OCI-LY3 (cell line): ENCODE data around the gene ERO1A.

Source experiments
- H2AFZ ChIP-seq: fragments of 200-600, 300-600 bp; shearing (Covaris generic); 2 replicates; pipeline ENCODE4 v1.6.0; 2014; ENCODE audit warnings: antibody characterized with exemption, low read depth, low read length
- H3K27ac ChIP-seq: fragments of 200-600, 300-600 bp; sonication (generic); 2 replicates; pipeline ENCODE4 v1.5.1; 2014; ENCODE audit warnings: mild to moderate bottlenecking, low read length, moderate library complexity, mixed read lengths
- H3K27me3 ChIP-seq: fragments of 200-600, 300-600 bp; sonication (generic); 2 replicates; pipeline ENCODE4 v1.6.1; 2014; ENCODE audit warnings: low read depth, low read length, mixed read lengths
- H3K36me3 ChIP-seq: fragments of 200-600, 300-600 bp; sonication (generic); replicated peaks from 2 replicates; pipeline ENCODE3; 2014; ENCODE audit warnings: low read depth, low read length, mixed read lengths
- H3K4me1 ChIP-seq: fragments of 300-600, 200-600 bp; sonication (generic); 2 replicates; pipeline ENCODE4 v1.6.1; 2014; ENCODE audit warnings: low read length, mixed read lengths
- H3K4me2 ChIP-seq: fragments of 200-600, 300-600 bp; sonication (generic); 2 replicates; pipeline ENCODE4 v1.6.1; 2014; ENCODE audit warnings: low read length, mixed read lengths
- H3K4me3 ChIP-seq: fragments of 300-600, 200-600 bp; sonication (generic); 2 replicates; pipeline ENCODE4 v1.5.1; 2014; ENCODE audit warnings: antibody characterized with exemption, mild to moderate bottlenecking, low read length, moderate library complexity
- H3K79me2 ChIP-seq: fragments of 300-600, 200-600 bp; shearing (Covaris generic); 2 replicates; pipeline ENCODE4 v1.6.1; 2014; ENCODE audit warnings: mild to moderate bottlenecking, low read length, mixed read lengths
- H3K9ac ChIP-seq: fragments of 300-600, 200-600 bp; shearing (Covaris generic); 2 replicates; pipeline ENCODE4 v1.6.0; 2014; ENCODE audit warnings: mild to moderate bottlenecking, low read length, moderate library complexity
- H3K9me3 ChIP-seq: fragments of 200-600, 300-600 bp; shearing (Covaris generic); 2 replicates; pipeline ENCODE4 v1.6.1; 2014; ENCODE audit warnings: low read length, mixed read lengths; ENCODE audit not compliant: insufficient read depth
- H4K20me1 ChIP-seq: fragments of 200-600, 300-600 bp; sonication (generic); 2 replicates; pipeline ENCODE4 v1.6.1; 2016; ENCODE audit warnings: low read length, mixed read lengths; ENCODE audit not compliant: insufficient read depth
- CTCF ChIP-seq: fragments of 200-600, 300-600 bp; sonication (generic); IDR thresholded peaks from 2 replicates; pipeline ENCODE4 v1.5.1; 2014; ENCODE audit warnings: antibody characterized with exemption, low read length, low read depth
- EZH2phosphoT487 ChIP-seq: fragments of 200-600 bp; shearing (Covaris generic); IDR thresholded peaks from 2 replicates; pipeline ENCODE4 v1.6.1; 2018; ENCODE audit warnings: antibody characterized with exemption, mixed run types, low read depth

ERO1A gene

GRCh38 chr14:52640137-52640536 lies 55.2 kb downstream of the ERO1A start:
- H4K20me1 ChIP-seq: no peaks in the 10 kb centered on the region
- H3K9me3 ChIP-seq: no peaks in the 10 kb centered on the region
- H3K9ac ChIP-seq: no peak overlapping the region
- no peak overlapping the region for H3K27ac ChIP-seq
- H3K4me3 ChIP-seq: no peak overlapping the region
- H3K27me3 ChIP-seq: no peaks in the 10 kb centered on the region
- no peak for TF ChIP-seq EZH2phosphoT487
- TF ChIP-seq CTCF: no peak
- peaks cover 26% of the 10 kb centered on the region for H3K36me3 ChIP-seq
- H2AFZ ChIP-seq: no peak overlapping the region
- no peaks in the 10 kb centered on the region for H3K79me2 ChIP-seq
- H3K4me2 ChIP-seq: no peak overlapping the region
- no peaks in the 10 kb centered on the region for H3K4me1 ChIP-seq

- Histone ChIP-seq H3K79me2 (no peaks in the 10 kb centered on the region), H3K36me3 (no peaks in the 10 kb centered on the region), H4K20me1 (no peaks in the 10 kb centered on the region), H2AFZ (no peak overlapping the region), H3K27me3 (no peaks in the 10 kb centered on the region), H3K9ac (no peak overlapping the region), H3K9me3 (no peaks in the 10 kb centered on the region), H3K4me1 (no peaks in the 10 kb centered on the region), H3K4me2 (no peak overlapping the region), H3K27ac (no peak overlapping the region), H3K4me3 (no peak overlapping the region)
- TF ChIP-seq EZH2phosphoT487: no peak
Measured at GRCh38 chr14:52619687-52620086, 75.7 kb downstream of the ERO1A start.

GRCh38 chr14:52618602-52619001 lies 76.8 kb downstream of the ERO1A start:
- H3K9ac ChIP-seq: no peak overlapping the region
- no peaks in the 10 kb centered on the region for H3K4me1 ChIP-seq
- no peak overlapping the region for H2AFZ ChIP-seq
- H3K27ac ChIP-seq: no peak overlapping the region
- no peaks in the 10 kb centered on the region for H3K36me3 ChIP-seq
- H3K4me2 ChIP-seq: no peak overlapping the region
- no peaks in the 10 kb centered on the region for H4K20me1 ChIP-seq
- no peaks in the 10 kb centered on the region for H3K79me2 ChIP-seq
- H3K9me3 ChIP-seq: no peaks in the 10 kb centered on the region
- H3K27me3 ChIP-seq: no peaks in the 10 kb centered on the region
- no peak overlapping the region for H3K4me3 ChIP-seq
- TF ChIP-seq CTCF (no peak), EZH2phosphoT487 (no peak)

- H3K36me3 ChIP-seq: no peaks in the 10 kb centered on the region
- H3K4me2 ChIP-seq: no peak overlapping the region
- no peak for TF ChIP-seq CTCF
- TF ChIP-seq EZH2phosphoT487: no peak
Measured at GRCh38 chr14:52610187-52610586, 85.2 kb downstream of the ERO1A start.

GRCh38 chr14:52609445-52610044 lies 85.8 kb downstream of the ERO1A start:
- Histone ChIP-seq H3K4me2 (no peak overlapping the region), H3K4me3 (no peak overlapping the region), H3K9me3 (no peaks in the 10 kb centered on the region), H3K9ac (no peak overlapping the region), H3K4me1 (no peaks in the 10 kb centered on the region), H3K27ac (no peak overlapping the region), H4K20me1 (no peaks in the 10 kb centered on the region), H3K27me3 (no peaks in the 10 kb centered on the region), H3K79me2 (no peaks in the 10 kb centered on the region), H3K36me3 (no peaks in the 10 kb centered on the region), H2AFZ (no peak overlapping the region)
- TF ChIP-seq CTCF (no peak), EZH2phosphoT487 (no peak)

More at GRCh38 chr14:52610187-52610586, 85.2 kb downstream of the ERO1A start:
- Histone ChIP-seq H4K20me1 (no peaks in the 10 kb centered on the region), H3K9ac (no peak overlapping the region), H3K27me3 (no peaks in the 10 kb centered on the region), H3K4me3 (no peak overlapping the region), H3K9me3 (no peaks in the 10 kb centered on the region), H3K4me1 (no peaks in the 10 kb centered on the region), H3K79me2 (no peaks in the 10 kb centered on the region), H3K27ac (no peak overlapping the region), H2AFZ (no peak overlapping the region)
